ENCODE results near the gene AGTPBP1.

AGTPBP1 gene

GRCh38 chr9:85543196-85543595 lies 198.6 kb downstream of the AGTPBP1 start:
- no peak for DNase-seq (ENCODE audit: low read depth in 2 of 2)

- no peak for DNase-seq (ENCODE audit: low read depth in 2 of 2)
These were observed 199.9 kb downstream of the AGTPBP1 start for GRCh38 chr9:85541876-85542275.

- DNase-seq (ENCODE audit: low read depth in 2 of 2), result no peak
These were observed 205.2 kb downstream of the AGTPBP1 start for GRCh38 chr9:85536514-85536913.

- no peak for DNase-seq (ENCODE audit: low read depth in 2 of 2)
These were observed 205.7 kb downstream of the AGTPBP1 start for GRCh38 chr9:85536076-85536475.

GRCh38 chr9:85534340-85534739 lies 207.4 kb downstream of the AGTPBP1 start:
- no peak for DNase-seq (ENCODE audit: low read depth in 2 of 2)

- DNase-seq (ENCODE audit: low read depth in 2 of 2), result no peak
These were observed 208.2 kb downstream of the AGTPBP1 start for GRCh38 chr9:85533538-85533937.

- no peak for DNase-seq (ENCODE audit: low read depth in 2 of 2)
These were observed 211.0 kb downstream of the AGTPBP1 start for GRCh38 chr9:85530721-85531120.

- no peak for DNase-seq (ENCODE audit: low read depth in 2 of 2)
These were observed 213.1 kb downstream of the AGTPBP1 start for GRCh38 chr9:85528607-85529006.

GRCh38 chr9:85528142-85528541 lies 213.6 kb downstream of the AGTPBP1 start:
- DNase-seq (ENCODE audit: low read depth in 2 of 2), result no peak

GRCh38 chr9:85527331-85528020 lies 214.3 kb downstream of the AGTPBP1 start:
- DNase-seq (ENCODE audit: low read depth in 2 of 2), result no peak

- DNase-seq (ENCODE audit: low read depth in 2 of 2), result no peak
These were observed 217.2 kb downstream of the AGTPBP1 start for GRCh38 chr9:85524531-85524930.

GRCh38 chr9:85523202-85523601 lies 218.6 kb downstream of the AGTPBP1 start:
- no peak for DNase-seq (ENCODE audit: low read depth in 2 of 2)

- no peak for DNase-seq (ENCODE audit: low read depth in 2 of 2)
These were observed 219.2 kb downstream of the AGTPBP1 start for GRCh38 chr9:85522459-85523092.

- DNase-seq (ENCODE audit: low read depth in 2 of 2), result no peak
These were observed 220.2 kb downstream of the AGTPBP1 start for GRCh38 chr9:85521371-85522197.

GRCh38 chr9:85516976-85517637 lies 224.6 kb downstream of the AGTPBP1 start:
- DNase-seq (ENCODE audit: low read depth in 2 of 2), result no peak

GRCh38 chr9:85516455-85516854 lies 225.3 kb downstream of the AGTPBP1 start:
- DNase-seq (ENCODE audit: low read depth in 2 of 2), result no peak

- no peak for DNase-seq (ENCODE audit: low read depth in 2 of 2)
These were observed 226.7 kb downstream of the AGTPBP1 start for GRCh38 chr9:85515021-85515420.

GRCh38 chr9:85514256-85514655 lies 227.5 kb downstream of the AGTPBP1 start:
- no peak for DNase-seq (ENCODE audit: low read depth in 2 of 2)

- DNase-seq (ENCODE audit: low read depth in 2 of 2), result no peak
These were observed 230.0 kb downstream of the AGTPBP1 start for GRCh38 chr9:85511746-85512145.

GRCh38 chr9:85510830-85511504 lies 230.8 kb downstream of the AGTPBP1 start:
- no peak for DNase-seq (ENCODE audit: low read depth in 2 of 2)

GRCh38 chr9:85508616-85509015 lies 233.1 kb downstream of the AGTPBP1 start:
- no peak for DNase-seq (ENCODE audit: low read depth in 2 of 2)

- no peak for DNase-seq (ENCODE audit: low read depth in 2 of 2)
These were observed 236.1 kb downstream of the AGTPBP1 start for GRCh38 chr9:85505612-85506011.
